CD4-positive, alpha-beta T cell treated with Interleukin-6 for 4 hours (primary cell): ENCODE data around the gene KCNH5.
"Not testable (repeated sequence)": the region's sequence is repeated elsewhere in the genome, so short reads cannot be mapped to it uniquely, and the experiment has no call there.

Experiments
- DNase-seq: peaks from one replicate; pipeline ENCODE4 v3.0.0-alpha.2; 2020; ENCODE audit warnings: mixed read lengths

Gene KCNH5

DNA sequence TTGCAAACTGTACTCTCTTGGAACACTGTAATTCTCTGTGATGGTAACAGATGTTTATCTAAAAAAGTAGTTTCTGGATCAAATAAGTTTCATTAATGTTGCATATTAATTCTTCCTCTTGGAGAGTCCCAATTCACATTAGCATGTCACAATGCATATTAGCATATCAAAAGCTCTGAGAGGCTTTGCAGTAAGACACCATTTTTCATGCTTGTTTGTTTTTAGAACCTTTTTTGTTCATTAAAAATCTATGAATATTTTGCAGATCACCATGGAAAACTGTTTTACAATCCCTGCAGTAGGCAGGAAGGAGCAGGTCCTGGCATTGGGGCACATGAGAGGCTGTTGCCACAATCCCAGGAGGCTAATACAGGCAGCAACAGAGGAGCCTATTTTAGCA is 180.7 kb downstream of the KCNH5 start:
- no peak for DNase-seq

DNA sequence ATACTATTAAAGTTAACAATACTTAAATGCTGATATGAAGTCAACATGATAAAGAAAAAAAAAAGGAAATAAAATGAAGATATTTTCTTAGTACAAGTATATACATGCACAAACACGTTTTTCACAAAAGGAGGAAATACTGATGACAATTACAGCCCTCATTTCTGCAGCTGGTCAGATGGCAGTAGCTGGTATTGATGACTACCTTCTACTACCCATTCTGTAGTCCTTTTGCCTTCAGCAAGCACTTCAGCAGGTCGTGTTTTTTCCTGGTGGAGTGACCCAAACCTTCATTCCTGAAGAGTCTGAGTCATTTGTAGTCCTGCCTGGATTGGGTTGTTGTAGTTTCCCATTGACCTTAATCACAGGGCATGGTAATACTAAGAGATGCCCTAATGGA is 187.2 kb downstream of the KCNH5 start:
- not testable (repeated sequence) for DNase-seq

DNA sequence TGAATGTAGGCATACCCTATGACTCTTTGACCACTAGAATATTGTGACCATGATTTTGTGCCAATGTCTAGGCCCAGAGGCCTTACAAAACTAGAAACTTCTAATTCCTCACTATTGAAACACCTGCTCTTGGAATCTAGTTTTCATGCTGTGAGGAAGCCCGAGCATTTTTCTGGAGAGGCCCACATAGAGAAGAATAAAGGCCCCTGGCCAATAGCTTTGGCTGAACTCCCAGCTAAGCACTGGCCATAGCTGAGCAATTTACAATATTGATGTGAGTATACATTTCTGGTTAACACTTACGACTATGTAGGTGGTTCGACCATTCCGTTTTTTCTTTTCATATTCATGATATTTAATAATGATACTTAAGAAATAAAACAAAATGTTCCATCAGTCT is 190.3 kb downstream of the KCNH5 start:
- DNase-seq = no peak

DNA sequence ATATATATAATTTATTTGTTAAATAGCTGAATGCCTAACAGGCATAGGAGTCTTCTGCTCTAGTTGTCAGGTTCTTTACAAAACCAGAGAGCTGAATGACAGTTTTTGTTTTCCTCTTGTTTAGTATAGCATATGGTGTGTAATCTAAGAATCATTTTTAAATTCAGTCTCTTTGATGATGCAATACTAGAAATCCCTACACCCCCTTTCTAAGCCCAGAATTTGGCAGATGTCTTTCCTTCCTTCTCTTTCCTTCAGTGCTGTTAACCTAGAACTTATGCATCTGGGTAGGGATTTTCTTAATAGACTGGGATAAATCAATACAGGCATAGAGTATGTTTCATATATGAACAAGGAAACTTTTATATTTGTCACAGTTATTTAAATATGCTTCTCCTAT is 198.1 kb downstream of the KCNH5 start:
- no peak for DNase-seq

DNA sequence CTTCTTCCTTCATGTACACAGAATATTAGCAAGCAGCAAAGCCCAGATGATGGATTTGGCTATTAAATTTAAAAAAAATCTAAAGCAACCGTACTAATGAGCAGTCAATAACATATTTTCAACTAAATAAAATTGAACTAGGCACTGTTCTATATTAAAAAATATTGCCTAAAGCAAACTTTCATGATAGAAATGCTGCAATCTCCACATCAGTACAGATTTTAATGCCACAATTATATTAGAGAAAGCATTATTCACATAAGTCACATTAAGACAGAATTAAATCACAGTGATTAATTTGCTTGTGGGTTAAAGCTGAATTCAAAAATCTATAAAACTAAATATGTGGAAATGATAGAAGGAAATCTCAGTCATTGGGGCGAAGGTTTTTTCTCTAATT is 200.7 kb downstream of the KCNH5 start:
- DNase-seq = no peak

DNA sequence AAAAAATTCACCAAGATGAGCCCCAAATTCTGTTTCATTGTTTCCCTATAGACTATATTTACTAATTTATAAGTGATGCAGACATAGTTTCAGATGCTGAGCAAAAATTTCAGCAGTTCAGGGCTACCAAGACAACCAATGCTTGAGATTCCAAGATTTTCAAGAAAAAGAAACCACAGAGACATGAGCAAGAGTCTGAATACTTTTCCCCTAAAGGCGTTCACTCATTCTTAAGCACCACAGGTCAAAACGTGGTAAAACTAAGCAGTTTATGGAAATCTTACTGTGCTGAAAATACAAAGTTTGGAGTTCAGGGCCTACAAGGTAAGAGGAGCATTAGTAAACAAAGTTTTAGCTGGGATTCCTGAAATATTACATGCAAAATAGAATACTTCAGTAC is 221.2 kb downstream of the KCNH5 start:
- DNase-seq = no peak

DNA sequence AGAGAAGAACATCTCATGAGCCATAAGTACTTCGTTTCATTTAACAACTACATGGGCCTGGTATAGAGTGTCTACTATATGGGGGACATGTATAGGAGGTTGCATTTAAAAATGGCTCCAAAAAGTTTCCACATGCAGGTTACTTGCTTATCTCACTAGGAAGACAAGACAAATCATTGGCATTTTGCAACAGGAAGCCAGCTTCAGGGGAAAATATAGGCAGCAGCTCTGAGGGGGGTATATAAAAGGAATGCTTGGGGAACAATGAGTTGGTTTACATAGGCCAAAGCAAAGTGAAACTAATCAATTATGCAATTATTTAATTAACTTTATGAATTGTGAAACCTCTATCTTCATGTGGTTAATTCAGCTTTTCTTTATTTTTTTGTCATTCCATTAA is 225.3 kb downstream of the KCNH5 start:
- DNase-seq = no peak

DNA sequence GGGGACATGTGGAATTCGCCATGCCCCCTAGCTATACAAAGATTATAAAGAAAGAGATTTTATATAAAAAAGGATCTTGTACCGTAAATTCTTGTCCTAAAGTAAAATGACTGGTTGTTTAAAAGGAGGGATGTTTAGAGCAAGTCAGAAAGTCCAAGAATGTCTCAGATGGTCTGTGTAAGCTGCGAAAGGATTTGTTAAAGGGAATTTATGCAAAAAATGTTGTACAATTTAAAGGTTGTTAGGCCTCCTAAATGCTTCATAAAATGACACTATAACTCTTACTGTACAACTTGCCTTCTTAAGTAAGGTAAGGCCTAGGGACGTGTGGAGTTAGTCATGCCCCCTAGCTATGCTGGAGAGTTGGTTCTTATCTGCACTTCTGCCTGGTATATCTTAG is 237.6 kb downstream of the KCNH5 start:
- no peak for DNase-seq

DNA sequence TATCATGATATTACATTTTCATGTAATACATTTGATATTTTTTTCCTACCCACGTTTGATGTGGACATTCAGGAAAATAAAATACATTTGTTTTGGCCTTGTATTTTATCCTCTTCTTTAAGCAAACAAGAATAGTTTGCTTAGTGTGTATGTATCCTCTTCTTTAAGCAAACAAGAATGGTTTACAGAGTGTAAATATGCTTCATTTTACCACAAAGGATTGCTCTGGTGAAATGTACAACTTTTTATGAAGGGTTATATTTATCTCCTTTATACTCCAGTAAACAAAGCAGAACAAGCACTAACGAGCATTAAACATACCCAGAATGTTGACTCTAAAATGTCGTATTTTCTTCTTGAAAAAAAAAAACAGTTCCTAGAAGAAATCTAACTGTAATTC is 244.7 kb downstream of the KCNH5 start:
- no peak for DNase-seq

DNA sequence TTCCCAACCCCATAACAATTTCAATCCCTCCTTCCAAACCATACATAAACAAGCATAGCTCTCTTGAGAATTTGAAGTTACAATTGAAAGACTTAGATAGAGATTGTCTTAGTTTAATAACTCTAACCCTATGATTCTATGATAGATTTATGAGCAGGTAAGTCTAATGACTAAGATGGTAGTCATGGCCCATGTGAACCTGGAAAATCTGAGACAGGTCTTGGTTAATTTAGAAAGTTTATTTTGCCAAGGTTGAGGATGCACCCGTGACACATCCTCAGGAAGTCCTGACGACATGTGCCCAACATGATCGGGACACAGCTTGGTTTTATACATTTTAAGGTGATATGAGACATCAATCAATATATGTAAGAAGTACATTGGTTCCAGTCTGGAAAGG is 248.8 kb downstream of the KCNH5 start:
- DNase-seq = no peak

DNA sequence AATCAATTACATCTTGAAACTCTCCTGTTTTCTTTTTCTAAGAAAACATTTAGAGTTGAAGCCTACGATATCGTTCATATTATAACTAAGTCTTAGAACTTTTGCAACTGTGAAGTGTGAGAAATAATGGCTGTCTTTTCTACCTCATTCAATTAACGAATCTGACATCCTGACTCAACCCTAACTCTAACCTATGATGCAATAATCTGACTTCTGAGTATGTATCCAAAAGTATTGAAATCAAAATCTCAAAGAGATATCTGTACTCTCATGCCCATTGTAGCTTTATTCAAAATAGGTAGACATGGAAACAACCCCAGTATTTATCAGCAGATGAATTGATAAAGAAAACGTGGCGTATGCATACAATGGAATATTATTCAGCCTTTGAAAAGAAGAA is 252.7 kb downstream of the KCNH5 start:
- no peak for DNase-seq

DNA sequence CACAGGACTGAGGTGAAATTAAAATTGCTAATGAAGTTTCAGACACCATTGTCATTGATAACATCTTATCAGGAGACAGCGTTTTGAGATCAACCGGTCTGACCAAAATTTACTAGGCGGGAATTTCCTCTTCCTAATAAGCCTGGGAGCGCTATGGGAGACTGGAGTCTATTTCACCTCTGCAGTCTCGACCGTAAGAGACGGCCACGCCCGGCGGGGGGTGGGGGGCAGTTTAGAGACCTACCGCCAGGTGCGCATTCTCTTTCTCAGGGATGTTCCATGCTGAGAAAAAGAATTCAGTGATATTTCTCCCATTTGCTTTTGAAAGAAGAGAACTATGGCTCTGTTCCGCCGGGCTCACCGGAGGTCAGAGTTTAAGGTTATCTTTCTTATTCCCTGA is 263.9 kb downstream of the KCNH5 start:
- DNase-seq = not testable (repeated sequence)

DNA sequence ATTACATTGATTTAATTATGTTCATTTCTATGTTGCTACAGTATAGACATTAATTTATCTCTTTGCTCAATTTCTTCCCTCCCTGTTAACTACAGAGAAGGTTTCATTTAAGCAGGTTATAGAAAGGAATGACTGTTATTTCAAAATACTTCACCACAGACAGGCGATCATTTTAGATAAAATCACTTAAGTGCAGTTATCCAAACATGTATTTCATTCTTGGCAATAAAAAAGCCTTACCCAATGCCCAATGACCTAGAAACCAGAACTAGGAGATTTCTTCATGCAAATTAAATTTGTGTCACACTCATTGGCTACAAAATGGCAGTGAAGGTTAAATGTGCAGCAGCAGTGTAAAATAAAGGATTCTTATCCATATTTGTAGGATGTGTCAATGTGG is 266.4 kb downstream of the KCNH5 start:
- no peak for DNase-seq

DNA sequence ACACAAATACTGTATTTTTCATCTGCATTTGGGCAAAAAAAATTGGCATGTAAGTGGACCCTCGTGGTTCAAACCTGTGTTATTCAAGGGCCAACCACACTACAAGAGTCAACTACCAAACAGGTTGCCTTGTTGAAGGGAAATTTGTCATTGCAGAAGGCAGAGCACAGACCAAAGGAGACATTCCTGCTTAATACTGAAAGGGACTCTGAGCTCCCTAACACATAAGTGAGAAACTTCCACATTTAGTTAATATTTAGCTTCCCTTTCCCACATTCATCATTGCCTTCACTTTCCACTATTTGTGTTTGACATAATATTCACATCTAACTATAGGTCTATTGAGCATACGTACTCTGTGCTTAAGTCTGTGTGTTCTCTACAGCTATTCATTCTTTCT is 266.9 kb downstream of the KCNH5 start:
- no peak for DNase-seq

DNA sequence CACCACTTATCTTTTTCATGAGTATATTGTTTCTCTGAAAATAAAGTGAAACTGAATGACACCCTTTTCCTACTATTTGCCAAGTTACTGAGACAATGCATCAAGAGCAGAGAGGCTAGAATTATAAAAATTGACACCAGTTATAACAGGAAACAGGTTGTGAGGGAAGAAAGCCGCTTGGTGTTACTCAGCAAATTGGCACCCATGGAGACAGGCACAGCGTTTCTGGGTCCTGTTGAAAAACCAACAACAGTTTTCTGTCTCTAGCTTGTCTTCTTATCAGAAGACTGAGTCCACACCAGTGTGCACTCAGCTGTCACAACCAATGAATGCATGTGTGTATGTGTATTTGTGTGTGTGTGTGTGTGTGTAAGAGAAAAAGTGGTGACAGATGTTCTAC is 267.7 kb downstream of the KCNH5 start:
- DNase-seq = no peak

DNA sequence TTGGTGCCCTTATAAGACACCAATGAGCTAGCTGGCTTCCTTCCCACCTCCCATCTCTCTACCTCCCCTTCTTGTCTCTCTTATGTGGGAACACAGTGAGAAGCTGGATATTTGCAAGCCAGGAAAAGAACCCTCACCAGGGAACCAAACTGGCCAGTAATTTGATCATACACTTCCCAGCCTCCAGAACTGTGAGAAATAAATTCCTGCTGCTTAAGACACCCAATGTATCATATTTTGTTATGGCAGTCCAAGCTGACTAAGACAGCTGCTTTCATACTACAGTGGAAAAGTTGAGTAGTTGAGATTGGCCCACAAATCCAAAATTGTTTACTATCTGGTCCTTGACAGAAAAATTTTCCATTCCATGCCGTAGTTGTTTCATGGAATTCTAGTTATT is 269.0 kb downstream of the KCNH5 start:
- no peak for DNase-seq

DNA sequence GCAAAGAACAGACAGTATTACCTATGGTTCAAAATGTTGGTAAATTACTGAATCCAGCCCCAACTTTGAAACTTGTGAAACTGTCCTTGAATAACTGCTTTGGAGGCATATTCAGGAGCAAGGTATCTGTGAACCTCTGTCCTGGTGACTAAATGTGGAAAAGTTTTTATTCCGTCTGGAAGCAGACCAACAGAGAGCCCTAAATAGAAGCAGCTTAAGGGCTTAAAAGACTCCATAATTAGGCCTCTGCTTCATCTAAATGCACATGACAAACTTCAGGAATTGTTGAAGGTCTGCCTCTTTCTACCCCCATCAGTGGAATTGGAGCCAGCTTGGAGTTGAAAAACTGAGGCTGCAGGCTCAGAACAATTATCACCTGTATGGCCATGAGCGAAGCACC is 276.5 kb downstream of the KCNH5 start:
- no peak for DNase-seq

DNA sequence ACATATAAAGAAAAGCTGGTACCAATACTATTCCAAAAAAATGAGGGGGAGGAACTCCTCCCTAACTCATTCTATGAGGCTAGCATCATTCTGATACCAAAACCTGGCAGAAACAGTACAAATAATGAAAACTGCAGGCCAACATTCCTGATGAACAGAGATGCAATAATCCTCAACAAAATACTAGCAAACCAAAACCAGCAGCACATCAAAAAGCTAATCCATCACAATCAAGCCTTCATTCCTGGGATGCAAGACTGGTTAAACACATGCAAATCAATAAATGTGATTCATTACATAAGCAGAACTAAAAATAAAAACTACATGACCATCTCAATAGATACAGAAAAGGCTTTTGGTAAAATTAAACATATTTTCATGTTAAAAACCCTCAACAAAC is 281.3 kb downstream of the KCNH5 start:
- DNase-seq = no peak

DNA sequence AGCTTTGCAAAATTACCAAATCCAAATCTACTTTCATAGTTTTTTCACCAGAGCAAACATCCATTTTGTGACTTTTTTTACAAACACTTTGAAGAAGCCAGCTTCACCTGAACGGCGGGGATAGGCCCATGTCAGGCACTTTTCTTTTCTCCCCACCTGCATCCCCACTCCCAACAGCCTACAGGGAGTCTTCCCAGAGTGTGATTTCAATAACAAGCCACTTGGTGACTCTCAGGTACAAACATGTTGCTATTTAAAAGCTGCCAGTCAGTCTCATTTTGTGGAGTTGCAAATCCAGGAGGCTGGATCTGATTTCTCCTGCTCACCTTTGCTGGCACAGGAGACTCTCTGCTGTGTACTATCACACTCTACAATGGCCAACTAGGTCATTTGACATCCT is 285.5 kb downstream of the KCNH5 start:
- DNase-seq = no peak

DNA sequence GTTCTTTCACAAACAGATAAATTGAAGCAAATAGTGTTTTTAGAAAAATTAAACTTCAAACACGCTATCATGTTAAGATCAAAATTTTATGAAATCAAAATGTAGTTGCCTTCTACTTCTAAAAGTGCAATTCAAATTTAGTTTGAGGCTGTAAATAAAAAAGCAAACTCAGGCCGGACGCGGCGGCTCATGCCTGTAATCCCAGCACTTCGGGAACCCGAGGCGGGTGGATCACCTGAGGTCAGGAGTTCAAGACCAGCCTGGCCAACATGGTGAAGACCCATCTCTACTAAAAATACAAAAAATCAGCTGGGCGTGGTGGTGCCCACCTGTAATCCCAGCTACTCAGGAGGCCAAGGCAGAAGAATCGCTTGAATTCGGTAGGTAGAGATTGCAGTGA is 298.4 kb downstream of the KCNH5 start:
- DNase-seq = not testable (repeated sequence)

DNA sequence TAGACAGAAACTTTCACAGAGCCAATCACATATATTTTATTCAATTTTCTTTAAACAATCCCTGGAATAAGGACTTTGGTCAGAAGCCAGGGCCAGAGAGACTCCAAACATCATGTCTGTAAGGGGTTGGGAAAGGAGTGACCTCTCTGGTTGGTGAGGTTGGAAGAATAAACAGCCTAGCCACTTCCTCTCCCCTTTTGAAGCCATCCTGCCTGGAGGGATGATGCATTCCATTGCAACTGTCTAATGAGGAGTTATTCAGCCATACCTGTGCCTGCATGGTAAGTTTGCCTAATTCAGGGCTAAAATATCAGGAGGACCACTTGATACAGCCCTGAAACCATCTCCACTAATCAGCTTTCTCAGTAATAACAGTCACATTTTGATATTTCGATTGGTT is 299.8 kb downstream of the KCNH5 start:
- DNase-seq = no peak

DNA sequence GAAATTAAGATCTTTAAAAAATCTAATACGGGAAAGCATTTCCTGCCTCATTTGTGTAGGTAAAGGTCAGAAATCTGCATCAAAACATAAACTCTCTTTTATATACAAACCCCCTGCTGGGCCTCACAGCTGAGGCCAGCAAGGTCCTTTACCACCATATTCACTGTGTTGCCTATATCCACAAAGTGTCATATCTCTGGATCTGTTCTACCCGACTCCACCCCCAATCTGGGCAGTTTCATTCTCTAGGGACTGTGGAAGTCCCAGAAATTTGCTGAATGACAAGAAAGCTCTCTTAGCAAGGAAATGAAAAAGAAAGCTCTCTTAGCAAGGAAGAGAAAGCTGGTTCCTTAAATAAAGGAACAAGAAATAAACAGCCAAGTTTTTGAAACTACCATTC is 301.7 kb downstream of the KCNH5 start:
- no peak for DNase-seq

DNA sequence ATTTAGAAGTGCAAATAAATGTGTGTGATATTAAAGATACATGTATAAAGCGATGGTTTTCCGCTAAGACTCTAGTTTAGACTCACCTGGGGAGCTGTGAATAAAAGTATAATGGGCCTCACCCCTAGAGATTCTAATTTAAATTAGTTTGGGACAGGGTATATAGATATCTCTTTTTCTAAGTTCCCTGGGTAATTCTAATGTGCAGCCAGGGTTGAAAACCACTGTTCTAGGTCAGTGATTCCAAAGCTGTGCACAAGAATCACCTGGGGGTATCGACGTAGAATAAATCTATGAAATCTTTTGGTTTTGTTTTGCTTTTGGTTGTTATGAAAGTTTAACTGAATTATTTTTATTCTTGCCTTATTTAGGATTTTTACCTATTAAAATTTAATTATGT is 302.1 kb downstream of the KCNH5 start:
- no peak for DNase-seq

DNA sequence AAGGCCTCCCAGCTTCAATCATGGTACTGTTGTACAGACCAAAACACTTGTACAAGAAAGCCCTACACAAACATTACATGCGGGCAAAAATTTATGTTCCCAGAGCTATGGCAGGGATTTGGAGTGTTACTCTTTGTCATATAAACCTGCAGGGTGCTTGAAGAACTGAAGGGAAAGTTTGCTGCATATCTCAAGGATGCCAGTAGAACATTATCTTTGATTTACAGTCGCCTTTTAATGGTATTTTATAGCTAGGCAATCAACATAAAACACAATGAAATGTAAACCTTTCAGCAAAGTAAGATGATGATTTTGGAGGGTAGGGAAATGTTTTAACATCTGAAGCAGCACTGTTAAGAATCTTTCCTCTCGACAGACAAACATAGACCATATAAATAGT is 305.6 kb downstream of the KCNH5 start:
- DNase-seq = no peak

DNA sequence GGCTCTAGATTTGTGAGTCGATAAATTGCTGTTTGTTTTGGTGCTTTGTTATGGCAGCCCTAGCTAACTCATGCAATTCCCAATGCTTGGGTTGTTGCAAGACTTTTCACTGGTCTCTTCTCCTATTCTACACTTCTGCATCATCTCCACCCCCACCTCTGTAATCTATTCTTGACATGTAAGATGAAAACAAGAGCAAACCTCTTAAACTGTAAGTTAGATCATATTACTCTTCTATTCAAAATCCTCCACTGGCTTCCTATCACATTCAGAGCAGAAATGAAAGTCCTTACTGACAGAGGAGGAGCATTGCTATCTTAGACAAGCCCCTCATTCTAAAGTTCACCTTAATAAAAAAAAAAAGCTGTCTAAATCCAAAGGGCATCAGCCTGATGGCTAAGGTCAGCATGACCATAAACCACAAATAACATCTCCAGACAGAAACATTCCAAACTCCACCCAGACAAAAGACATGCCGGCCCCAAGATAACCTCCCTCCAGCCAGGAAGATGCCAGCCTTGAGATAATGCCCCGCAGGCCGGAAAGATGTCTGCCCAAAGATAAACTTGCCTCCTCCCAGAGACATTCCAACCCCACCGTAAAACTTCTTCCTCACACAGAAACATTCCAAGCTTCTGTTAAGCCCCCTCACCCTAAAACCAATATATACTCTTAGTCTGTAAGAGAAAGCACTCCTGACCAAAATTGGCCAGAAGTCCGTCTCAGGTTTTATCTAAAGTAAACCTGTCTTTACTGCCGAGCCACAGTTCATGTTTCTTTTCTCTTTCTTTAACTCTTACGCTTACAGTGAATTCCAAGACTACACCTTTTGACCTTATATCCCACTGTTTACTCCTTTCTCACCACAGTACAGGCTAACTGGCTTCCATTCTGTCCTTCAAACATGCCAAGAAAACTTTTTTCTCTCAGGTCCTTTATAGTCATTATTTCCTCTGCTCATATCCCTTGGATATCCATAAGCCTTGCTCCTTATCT is 308.9 kb downstream of the KCNH5 start:
- DNase-seq = no peak
